ENCODE results near the gene RHOH.

Gene RHOH

DNA sequence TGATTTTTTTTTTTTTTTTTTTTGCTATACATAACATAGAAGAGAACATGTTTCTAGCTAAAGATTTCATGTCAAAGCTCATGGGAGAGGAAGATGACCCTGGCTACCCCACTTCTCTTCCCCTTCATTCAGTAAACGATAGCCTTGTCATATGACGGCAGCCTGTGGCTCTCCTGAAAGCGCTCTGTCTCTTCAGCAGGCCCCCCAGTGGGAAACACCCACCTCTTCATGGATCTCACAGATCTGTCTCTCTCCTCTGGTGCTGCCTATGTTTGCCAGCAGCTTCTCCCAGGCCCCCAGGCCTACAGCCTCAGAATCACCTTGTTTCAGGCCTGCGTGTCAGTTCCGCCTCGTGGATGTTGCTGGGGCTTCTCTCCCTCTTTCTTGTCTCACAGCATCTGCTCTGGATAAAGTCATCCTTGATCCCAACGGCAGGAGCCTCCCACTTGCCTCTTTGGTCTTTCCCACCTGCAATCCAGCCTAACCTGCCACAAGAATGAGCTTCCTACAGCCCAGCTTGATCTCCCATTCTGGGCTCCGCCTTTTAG is 34.6 kb downstream of the RHOH start (continued):
- TF ChIP-seq, protein P1, sequence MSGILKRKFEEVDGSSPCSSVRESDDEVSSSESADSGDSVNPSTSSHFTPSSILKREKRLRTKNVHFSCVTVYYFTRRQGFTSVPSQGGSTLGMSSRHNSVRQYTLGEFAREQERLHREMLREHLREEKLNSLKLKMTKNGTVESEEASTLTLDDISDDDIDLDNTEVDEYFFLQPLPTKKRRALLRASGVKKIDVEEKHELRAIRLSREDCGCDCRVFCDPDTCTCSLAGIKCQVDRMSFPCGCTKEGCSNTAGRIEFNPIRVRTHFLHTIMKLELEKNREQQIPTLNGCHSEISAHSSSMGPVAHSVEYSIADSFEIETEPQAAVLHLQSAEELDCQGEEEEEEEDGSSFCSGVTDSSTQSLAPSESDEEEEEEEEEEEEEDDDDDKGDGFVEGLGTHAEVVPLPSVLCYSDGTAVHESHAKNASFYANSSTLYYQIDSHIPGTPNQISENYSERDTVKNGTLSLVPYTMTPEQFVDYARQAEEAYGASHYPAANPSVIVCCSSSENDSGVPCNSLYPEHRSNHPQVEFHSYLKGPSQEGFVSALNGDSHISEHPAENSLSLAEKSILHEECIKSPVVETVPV (CRISPR knock-in tag; IDR thresholded peaks at IDR 0.05) = no peak
- TF ChIP-seq ZNF70 (CRISPR knock-in tag; IDR thresholded peaks at IDR 0.05) (no peak), ZFP3 (CRISPR knock-in tag; IDR thresholded peaks at IDR 0.05) (no peak)
- TF ChIP-seq, protein P2, sequence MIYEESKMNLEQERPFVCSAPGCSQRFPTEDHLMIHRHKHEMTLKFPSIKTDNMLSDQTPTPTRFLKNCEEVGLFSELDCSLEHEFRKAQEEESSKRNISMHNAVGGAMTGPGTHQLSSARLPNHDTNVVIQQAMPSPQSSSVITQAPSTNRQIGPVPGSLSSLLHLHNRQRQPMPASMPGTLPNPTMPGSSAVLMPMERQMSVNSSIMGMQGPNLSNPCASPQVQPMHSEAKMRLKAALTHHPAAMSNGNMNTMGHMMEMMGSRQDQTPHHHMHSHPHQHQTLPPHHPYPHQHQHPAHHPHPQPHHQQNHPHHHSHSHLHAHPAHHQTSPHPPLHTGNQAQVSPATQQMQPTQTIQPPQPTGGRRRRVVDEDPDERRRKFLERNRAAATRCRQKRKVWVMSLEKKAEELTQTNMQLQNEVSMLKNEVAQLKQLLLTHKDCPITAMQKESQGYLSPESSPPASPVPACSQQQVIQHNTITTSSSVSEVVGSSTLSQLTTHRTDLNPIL (CRISPR knock-in tag; IDR thresholded peaks at IDR 0.05; ENCODE audit: low read depth) = no peak
- TF ChIP-seq, protein P3, sequence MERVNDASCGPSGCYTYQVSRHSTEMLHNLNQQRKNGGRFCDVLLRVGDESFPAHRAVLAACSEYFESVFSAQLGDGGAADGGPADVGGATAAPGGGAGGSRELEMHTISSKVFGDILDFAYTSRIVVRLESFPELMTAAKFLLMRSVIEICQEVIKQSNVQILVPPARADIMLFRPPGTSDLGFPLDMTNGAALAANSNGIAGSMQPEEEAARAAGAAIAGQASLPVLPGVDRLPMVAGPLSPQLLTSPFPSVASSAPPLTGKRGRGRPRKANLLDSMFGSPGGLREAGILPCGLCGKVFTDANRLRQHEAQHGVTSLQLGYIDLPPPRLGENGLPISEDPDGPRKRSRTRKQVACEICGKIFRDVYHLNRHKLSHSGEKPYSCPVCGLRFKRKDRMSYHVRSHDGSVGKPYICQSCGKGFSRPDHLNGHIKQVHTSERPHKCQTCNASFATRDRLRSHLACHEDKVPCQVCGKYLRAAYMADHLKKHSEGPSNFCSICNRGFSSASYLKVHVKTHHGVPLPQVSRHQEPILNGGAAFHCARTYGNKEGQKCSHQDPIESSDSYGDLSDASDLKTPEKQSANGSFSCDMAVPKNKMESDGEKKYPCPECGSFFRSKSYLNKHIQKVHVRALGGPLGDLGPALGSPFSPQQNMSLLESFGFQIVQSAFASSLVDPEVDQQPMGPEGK (CRISPR knock-in tag; IDR thresholded peaks at IDR 0.05; ENCODE audit: borderline replicate concordance) = no peak

DNA sequence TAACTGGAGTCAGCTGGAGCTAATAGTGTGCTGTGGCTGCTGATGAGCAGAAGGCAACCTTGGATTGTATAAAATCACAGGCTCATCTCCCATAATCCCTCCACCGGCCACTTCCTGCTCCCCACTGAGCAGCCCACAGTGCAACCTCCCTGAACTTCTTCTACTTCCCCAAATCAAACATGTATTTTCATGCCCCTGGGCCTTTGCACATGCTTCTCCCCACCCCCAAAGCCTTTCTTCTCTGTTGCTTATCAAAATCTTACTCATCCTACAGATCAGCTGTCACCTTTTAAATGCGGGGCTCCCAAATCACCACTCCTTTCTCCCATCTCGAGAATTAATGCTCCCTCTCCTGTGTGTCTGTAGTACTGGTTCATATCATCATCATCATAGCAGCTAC is 35.8 kb downstream of the RHOH start:
- TF ChIP-seq ESRRG (CRISPR knock-in tag; IDR thresholded peaks at IDR 0.05) = no peak
- TF ChIP-seq CSDC2 (CRISPR knock-in tag; IDR thresholded peaks at IDR 0.05) = no peak
- TF ChIP-seq ZFP3 (CRISPR knock-in tag; IDR thresholded peaks at IDR 0.05) = no peak
- no peak for TF ChIP-seq BACH2 (CRISPR knock-in tag; IDR thresholded peaks at IDR 0.05; ENCODE audit: borderline replicate concordance)
- TF ChIP-seq TCF4 (CRISPR knock-in tag; IDR thresholded peaks at IDR 0.05; ENCODE audit: borderline replicate concordance) = no peak
- no peak for TF ChIP-seq ZNF70 (CRISPR knock-in tag; IDR thresholded peaks at IDR 0.05)
- TF ChIP-seq, protein P3 (CRISPR knock-in tag; IDR thresholded peaks at IDR 0.05; ENCODE audit: borderline replicate concordance) = no peak
- TF ChIP-seq, protein P1 (CRISPR knock-in tag; IDR thresholded peaks at IDR 0.05) = no peak
- no peak for ATAC-seq

DNA sequence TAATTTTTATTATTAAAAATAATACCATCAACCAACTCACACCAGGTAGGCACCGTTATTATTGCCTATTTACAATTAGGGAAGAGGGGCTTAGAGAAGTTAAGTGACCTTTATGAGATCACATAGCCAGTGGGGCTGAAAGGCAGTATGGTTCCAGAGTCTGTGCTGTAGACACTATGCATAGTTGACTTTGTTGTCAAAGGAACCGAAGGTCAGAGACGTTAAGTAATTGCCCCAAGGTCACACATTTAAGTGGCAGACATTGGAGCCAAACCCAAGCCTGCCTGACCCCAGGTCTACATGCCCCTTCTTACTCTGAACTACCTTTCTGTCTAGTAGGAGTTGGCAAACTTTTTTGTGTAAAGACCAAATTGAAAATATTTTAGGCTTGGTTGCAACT is 36.4 kb downstream of the RHOH start:
- TF ChIP-seq ESRRG (CRISPR knock-in tag; IDR thresholded peaks at IDR 0.05) (no peak), ZC3H10 (CRISPR knock-in tag; IDR thresholded peaks at IDR 0.05) (no peak)
- ATAC-seq = no peak

DNA sequence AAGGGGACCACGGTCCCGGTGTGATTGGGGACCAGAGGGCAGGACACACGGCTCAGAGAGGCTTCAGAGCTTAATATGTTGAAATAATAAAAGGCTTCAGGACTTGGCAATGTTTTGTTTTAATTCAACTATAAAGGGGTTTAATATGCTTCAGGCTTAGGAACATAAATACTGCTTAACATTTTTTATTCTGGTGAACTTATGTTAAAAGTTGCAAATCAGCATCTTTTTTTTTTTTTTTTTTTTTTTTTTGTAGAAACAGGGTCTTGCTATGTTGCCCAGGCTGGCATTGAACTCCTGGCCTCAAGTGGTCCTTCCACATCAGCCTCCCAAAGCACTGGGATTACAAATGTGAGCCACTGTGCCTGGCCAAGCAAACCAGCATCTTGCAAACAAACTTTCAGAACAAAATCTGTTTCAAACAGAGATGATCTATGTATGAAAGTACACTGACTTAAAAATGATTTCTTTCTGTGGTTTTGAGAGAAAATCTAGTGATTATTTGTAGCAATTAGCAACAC is 37.7 kb downstream of the RHOH start:
- TF ChIP-seq PPARA (CRISPR knock-in tag; IDR thresholded peaks at IDR 0.05; ENCODE audit: borderline replicate concordance) (no peak), RARB (CRISPR knock-in tag; IDR thresholded peaks at IDR 0.05) (no peak), ESRRG (CRISPR knock-in tag; IDR thresholded peaks at IDR 0.05) (no peak), OSR1 (CRISPR knock-in tag; IDR thresholded peaks at IDR 0.05) (no peak), TOX (CRISPR knock-in tag; IDR thresholded peaks at IDR 0.05; ENCODE audit: borderline replicate concordance) (no peak), ZNF8 (CRISPR knock-in tag; IDR thresholded peaks at IDR 0.05) (no peak), ARNTL (CRISPR knock-in tag; IDR thresholded peaks at IDR 0.05; ENCODE audit: borderline replicate concordance, low read depth) (no peak), ZFP30 (CRISPR knock-in tag; IDR thresholded peaks at IDR 0.05) (no peak), ZNF70 (CRISPR knock-in tag; IDR thresholded peaks at IDR 0.05) (no peak), ZFP3 (CRISPR knock-in tag; IDR thresholded peaks at IDR 0.05) (no peak)
- TF ChIP-seq, protein P2 (CRISPR knock-in tag; IDR thresholded peaks at IDR 0.05; ENCODE audit: low read depth) = no peak
- TF ChIP-seq, protein P4, sequence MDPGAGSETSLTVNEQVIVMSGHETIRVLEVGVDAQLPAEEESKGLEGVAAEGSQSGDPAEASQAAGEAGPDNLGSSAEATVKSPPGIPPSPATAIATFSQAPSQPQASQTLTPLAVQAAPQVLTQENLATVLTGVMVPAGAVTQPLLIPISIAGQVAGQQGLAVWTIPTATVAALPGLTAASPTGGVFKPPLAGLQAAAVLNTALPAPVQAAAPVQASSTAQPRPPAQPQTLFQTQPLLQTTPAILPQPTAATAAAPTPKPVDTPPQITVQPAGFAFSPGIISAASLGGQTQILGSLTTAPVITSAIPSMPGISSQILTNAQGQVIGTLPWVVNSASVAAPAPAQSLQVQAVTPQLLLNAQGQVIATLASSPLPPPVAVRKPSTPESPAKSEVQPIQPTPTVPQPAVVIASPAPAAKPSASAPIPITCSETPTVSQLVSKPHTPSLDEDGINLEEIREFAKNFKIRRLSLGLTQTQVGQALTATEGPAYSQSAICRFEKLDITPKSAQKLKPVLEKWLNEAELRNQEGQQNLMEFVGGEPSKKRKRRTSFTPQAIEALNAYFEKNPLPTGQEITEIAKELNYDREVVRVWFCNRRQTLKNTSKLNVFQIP (CRISPR knock-in tag; IDR thresholded peaks at IDR 0.05; ENCODE audit: borderline replicate concordance, low read depth) = no peak
- TF ChIP-seq, protein P5, sequence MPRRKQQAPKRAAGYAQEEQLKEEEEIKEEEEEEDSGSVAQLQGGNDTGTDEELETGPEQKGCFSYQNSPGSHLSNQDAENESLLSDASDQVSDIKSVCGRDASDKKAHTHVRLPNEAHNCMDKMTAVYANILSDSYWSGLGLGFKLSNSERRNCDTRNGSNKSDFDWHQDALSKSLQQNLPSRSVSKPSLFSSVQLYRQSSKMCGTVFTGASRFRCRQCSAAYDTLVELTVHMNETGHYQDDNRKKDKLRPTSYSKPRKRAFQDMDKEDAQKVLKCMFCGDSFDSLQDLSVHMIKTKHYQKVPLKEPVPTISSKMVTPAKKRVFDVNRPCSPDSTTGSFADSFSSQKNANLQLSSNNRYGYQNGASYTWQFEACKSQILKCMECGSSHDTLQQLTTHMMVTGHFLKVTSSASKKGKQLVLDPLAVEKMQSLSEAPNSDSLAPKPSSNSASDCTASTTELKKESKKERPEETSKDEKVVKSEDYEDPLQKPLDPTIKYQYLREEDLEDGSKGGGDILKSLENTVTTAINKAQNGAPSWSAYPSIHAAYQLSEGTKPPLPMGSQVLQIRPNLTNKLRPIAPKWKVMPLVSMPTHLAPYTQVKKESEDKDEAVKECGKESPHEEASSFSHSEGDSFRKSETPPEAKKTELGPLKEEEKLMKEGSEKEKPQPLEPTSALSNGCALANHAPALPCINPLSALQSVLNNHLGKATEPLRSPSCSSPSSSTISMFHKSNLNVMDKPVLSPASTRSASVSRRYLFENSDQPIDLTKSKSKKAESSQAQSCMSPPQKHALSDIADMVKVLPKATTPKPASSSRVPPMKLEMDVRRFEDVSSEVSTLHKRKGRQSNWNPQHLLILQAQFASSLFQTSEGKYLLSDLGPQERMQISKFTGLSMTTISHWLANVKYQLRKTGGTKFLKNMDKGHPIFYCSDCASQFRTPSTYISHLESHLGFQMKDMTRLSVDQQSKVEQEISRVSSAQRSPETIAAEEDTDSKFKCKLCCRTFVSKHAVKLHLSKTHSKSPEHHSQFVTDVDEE (CRISPR knock-in tag; IDR thresholded peaks at IDR 0.05) = no peak
- ATAC-seq = no peak

All from SK-N-SH treated with all-trans-retinoic acid at 6 μM for 48 hours (cell line).